Dedifferentiated amniotic fluid mesenchymal stem cell (primary cell): Measurements from ENCODE around the gene ADAMTS4.
A peak's percentile ranks its signal among the peaks of the same experiment; 100 is the strongest.

Source experiments
- DNase-seq: peaks from one replicate; pipeline ENCODE4 v3.0.0-alpha.2; 2016; ENCODE audit errors: extremely low spot score

The ADAMTS4 gene

GRCh38 chr1:161174911-161175310, 23.9 kb downstream of the ADAMTS4 start:
- no peak for DNase-seq

GRCh38 chr1:161173711-161174110, 25.1 kb downstream of the ADAMTS4 start:
- DNase-seq = no peak

GRCh38 chr1:161172776-161173376, 26.0 kb downstream of the ADAMTS4 start:
- peak; percentile 32 for DNase-seq

GRCh38 chr1:161172349-161172748, 26.5 kb downstream of the ADAMTS4 start:
- DNase-seq = no peak

GRCh38 chr1:161171696-161172095, 27.2 kb downstream of the ADAMTS4 start:
- no peak for DNase-seq

- DNase-seq = no peak
These were observed 27.7 kb downstream of the ADAMTS4 start for GRCh38 chr1:161171191-161171590.

GRCh38 chr1:161168906-161169305, 29.9 kb downstream of the ADAMTS4 start:
- DNase-seq = no peak

GRCh38 chr1:161166669-161167548, 31.9 kb downstream of the ADAMTS4 start:
- no peak for DNase-seq

- DNase-seq = peak; percentile 99
These were observed 32.8 kb downstream of the ADAMTS4 start, which contains the start of gene PPOX for GRCh38 chr1:161165742-161166668. PPOX (plus strand) TSS chr1:161166426; CDS start chr1:161166848, 422 bp downstream.

GRCh38 chr1:161164901-161165610, 33.8 kb downstream of the ADAMTS4 start:
- DNase-seq = no peak

- no peak for DNase-seq
These were observed 35.1 kb downstream of the ADAMTS4 start for GRCh38 chr1:161163793-161164192.

GRCh38 chr1:161162806-161163205, 36.0 kb downstream of the ADAMTS4 start:
- DNase-seq = no peak

- no peak for DNase-seq
These were observed 36.8 kb downstream of the ADAMTS4 start for GRCh38 chr1:161162052-161162451.

GRCh38 chr1:161161652-161162051, 37.2 kb downstream of the ADAMTS4 start:
- DNase-seq = no peak

- no peak for DNase-seq
These were observed 38.1 kb downstream of the ADAMTS4 start for GRCh38 chr1:161160671-161161145.

GRCh38 chr1:161159913-161160243, 39.0 kb downstream of the ADAMTS4 start:
- no peak for DNase-seq

GRCh38 chr1:161159087-161159912, 39.6 kb downstream of the ADAMTS4 start, which contains the start of gene USP21:
USP21 (plus strand) TSS chr1:161159500; CDS start chr1:161160641, 1,141 bp downstream.
- DNase-seq = peak; percentile 88

GRCh38 chr1:161158316-161159010, 40.4 kb downstream of the ADAMTS4 start:
- DNase-seq = no peak

- DNase-seq = no peak
These were observed 41.0 kb downstream of the ADAMTS4 start for GRCh38 chr1:161157867-161158266.
